ENCODE data around the gene PPP6R1.

DNA sequence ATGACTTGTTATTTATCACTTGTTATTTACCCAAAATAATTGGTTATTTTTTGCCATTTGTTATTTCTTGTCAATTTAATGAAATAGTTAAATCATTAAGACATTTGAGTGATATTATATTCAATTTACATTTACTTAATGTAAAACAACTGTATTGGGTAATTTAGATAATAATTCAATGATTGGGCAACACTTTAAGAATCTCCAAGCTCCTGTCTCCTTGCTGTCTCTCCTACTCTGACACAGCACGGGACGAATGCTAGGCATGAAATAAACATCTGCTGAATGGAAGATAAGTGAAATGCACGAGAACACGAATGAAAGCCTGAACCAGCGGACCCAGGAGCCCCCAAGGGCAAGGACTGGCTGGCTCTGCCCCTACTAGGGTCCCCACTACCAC is 5.7 kb upstream of the PPP6R1 start:
- TF ChIP-seq CTCF (IDR thresholded peaks at IDR 0.05) (no peak), EZH2phosphoT487 (IDR thresholded peaks at IDR 0.05; ENCODE audit: borderline replicate concordance, low read depth) (no peak), TAF1 (IDR thresholded peaks at IDR 0.05; ENCODE audit: borderline replicate concordance, low read depth, low read length) (no peak), MAX (IDR thresholded peaks at IDR 0.05; ENCODE audit: low read depth) (no peak), CHD2 (IDR thresholded peaks at IDR 0.05; ENCODE audit: low read length, partially characterized antibody) (no peak), NRF1 (IDR thresholded peaks at IDR 0.05; ENCODE audit: low read depth, low read length) (no peak)

Measured in SK-N-SH (cell line).